ENCODE data around the gene DENND1C. TPM values are rescaled to one million over a fixed set of nuclear protein-coding genes. Genes with fewer than 3 reads are reported as not detected.

Gene DENND1C
- total RNA-seq, 3 donors from 2014 or later: 3.8 to 4.7 (median 4.1) TPM

DNA sequence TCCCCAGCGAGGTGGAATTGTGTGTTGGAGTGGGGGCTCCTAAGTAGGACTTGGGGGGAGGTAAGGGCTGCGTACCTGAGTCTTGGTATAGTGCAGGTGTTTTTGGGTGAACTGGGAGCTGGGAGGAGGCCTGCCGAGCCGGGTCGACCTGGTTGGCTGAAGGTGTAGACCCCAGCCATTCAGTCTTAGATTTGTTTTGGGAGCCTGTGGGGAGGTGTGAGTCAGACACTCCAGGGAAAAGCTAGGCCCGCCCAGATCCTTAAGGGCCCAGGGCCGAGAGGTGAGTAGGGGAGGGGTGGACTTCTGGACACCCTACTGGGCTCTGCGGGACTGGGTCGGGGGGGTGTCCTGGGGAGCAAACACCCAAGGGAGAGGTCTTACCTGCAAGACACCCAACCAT is 16.6 kb downstream of the DENND1C start:
- intact Hi-C loops (cut with DNase I, micrococcal nuclease): no loop called here
- DNase-seq: no peak
- H3K4me3 ChIP-seq: peak overlapping the region; percentile 63

GRCh38 chr19:6464070-6464873 is 17.3 kb downstream of the DENND1C start, which contains the start of gene CRB3:
Gene CRB3 (plus strand): TSS chr19:6464271. CDS start chr19:6464702, 431 bp downstream.
- Histone ChIP-seq H3K4me3 (peak within 1 kb of the TSS; percentile 63), H3K9me3 (no peaks in the 10 kb centered on the region), H3K4me1 (ENCODE audit: low read depth) (peaks cover 25% of the 10 kb centered on the region), H3K36me3 (ENCODE audit: low read depth) (no peaks in the 10 kb centered on the region)
- DNase-seq (peak; percentile 96 to 99 (median 97)), ATAC-seq (peak; percentile 65)
- intact Hi-C loops (cut with DNase I, micrococcal nuclease): no loop called here
- TF ChIP-seq, protein P1, sequence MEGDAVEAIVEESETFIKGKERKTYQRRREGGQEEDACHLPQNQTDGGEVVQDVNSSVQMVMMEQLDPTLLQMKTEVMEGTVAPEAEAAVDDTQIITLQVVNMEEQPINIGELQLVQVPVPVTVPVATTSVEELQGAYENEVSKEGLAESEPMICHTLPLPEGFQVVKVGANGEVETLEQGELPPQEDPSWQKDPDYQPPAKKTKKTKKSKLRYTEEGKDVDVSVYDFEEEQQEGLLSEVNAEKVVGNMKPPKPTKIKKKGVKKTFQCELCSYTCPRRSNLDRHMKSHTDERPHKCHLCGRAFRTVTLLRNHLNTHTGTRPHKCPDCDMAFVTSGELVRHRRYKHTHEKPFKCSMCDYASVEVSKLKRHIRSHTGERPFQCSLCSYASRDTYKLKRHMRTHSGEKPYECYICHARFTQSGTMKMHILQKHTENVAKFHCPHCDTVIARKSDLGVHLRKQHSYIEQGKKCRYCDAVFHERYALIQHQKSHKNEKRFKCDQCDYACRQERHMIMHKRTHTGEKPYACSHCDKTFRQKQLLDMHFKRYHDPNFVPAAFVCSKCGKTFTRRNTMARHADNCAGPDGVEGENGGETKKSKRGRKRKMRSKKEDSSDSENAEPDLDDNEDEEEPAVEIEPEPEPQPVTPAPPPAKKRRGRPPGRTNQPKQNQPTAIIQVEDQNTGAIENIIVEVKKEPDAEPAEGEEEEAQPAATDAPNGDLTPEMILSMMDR (IDR thresholded peaks at IDR 0.05): no peak

More for the DNA sequence above, 16.6 kb downstream of the DENND1C start:
- TF ChIP-seq, protein P1 (IDR thresholded peaks at IDR 0.05): no peak
- no peak for ATAC-seq
- Histone ChIP-seq H3K36me3 (ENCODE audit: low read depth) (no peaks in the 10 kb centered on the region), H3K4me1 (ENCODE audit: low read depth) (peaks cover 25% of the 10 kb centered on the region), H3K9me3 (no peaks in the 10 kb centered on the region)

GRCh38 chr19:6460099-6460884 is 21.3 kb downstream of the DENND1C start:
- no peaks in the 10 kb centered on the region for H3K36me3 ChIP-seq (ENCODE audit: low read depth)
- intact Hi-C loops (cut with DNase I, micrococcal nuclease): no loop called here
- peaks cover 31% of the 10 kb centered on the region for H3K4me1 ChIP-seq (ENCODE audit: low read depth)
- DNase-seq: peak; percentile 98 to 99 (median 98)
- TF ChIP-seq, protein P1 (IDR thresholded peaks at IDR 0.05): peak; percentile 57
- H3K9me3 ChIP-seq: no peaks in the 10 kb centered on the region
- H3K4me3 ChIP-seq: peak overlapping the region; percentile 56
- ATAC-seq: peak; percentile 76

GRCh38 chr19:6459262-6460098 is 22.1 kb downstream of the DENND1C start, which contains the start of gene SLC25A23:
Gene SLC25A23 (minus strand): TSS chr19:6459792. CDS start chr19:6459628, 164 bp downstream.
- Histone ChIP-seq H3K4me3 (peak within 1 kb of the TSS; percentile 56), H3K4me1 (ENCODE audit: low read depth) (peaks cover 31% of the 10 kb centered on the region), H3K36me3 (ENCODE audit: low read depth) (peaks cover 3% of the 10 kb centered on the region), H3K9me3 (no peaks in the 10 kb centered on the region)
- ATAC-seq (peak; percentile 58), DNase-seq (peak; percentile 79 to 88 (median 84))
- intact Hi-C loops (cut with DNase I, micrococcal nuclease): no loop called here
- TF ChIP-seq, protein P1 (IDR thresholded peaks at IDR 0.05): no peak

- H3K4me1 ChIP-seq (ENCODE audit: low read depth): peaks cover 27% of the 10 kb centered on the region
- DNase-seq (peak; percentile 38 to 67 (median 67)), ATAC-seq (peak; percentile 27)
- peak overlapping the region; percentile 56 for H3K4me3 ChIP-seq
- intact Hi-C loops (cut with DNase I, micrococcal nuclease): no loop called here
- peaks cover 6% of the 10 kb centered on the region for H3K9me3 ChIP-seq
- H3K36me3 ChIP-seq (ENCODE audit: low read depth): peaks cover 8% of the 10 kb centered on the region
- TF ChIP-seq, protein P1 (IDR thresholded peaks at IDR 0.05): no peak
These were observed 22.8 kb downstream of the DENND1C start for GRCh38 chr19:6458695-6459261.

All from mucosa of descending colon (tissue), 3 donors.